Gastroesophageal sphincter (tissue), 4 donors: Measurements from ENCODE around the gene MIA3. TPM values are rescaled to one million over a fixed set of nuclear protein-coding genes. Genes with fewer than 3 reads are reported as not detected.
A peak's percentile ranks its signal among the peaks of the same experiment; 100 is the strongest.

Experiments used
- ATAC-seq: fragments of 150-250 bp; one replicate; pipeline ENCODE4 v1.9.1; 2016; ENCODE audit warnings: mild to moderate bottlenecking, moderate library complexity
- H3K27ac ChIP-seq, 4 donors: fragments of 200-600 bp; sonication (generic) in 3 of 4; 1 replicate in 3 of 4; 2 replicates in 1 of 4; pipeline ENCODE4 v1.5.1; 2016 to 2019
- H3K27me3 ChIP-seq: fragments of 200-600 bp; sonication (generic); one replicate; pipeline ENCODE4 v1.5.1; 2019
- H3K36me3 ChIP-seq, 2 donors: fragments of 200-600 bp; sonication (generic); one replicate each; pipeline ENCODE4 v1.5.1; 2019; ENCODE audit warnings: control low read depth in 1 of 2
- H3K4me1 ChIP-seq, 3 donors: fragments of 200-600 bp; sonication (generic); 1 replicate in 2 of 3; 2 replicates in 1 of 3; pipeline ENCODE4 v1.5.1; 2016 to 2019; ENCODE audit warnings: control low read depth in 2 of 3
- H3K4me3 ChIP-seq, 2 donors: fragments of 200-600 bp; sonication (generic); one replicate each; pipeline ENCODE4 v1.5.1; 2019; ENCODE audit warnings: mild to moderate bottlenecking in 1 of 2, moderate library complexity in 1 of 2
- H3K9me3 ChIP-seq, 3 donors: fragments of 200-600 bp; sonication (generic); one replicate each; pipeline ENCODE4 v1.5.1; 2017 to 2019; ENCODE audit warnings: control low read depth in 2 of 3
- EP300 ChIP-seq: sonication (generic); formaldehyde crosslinking; IDR thresholded peaks from one replicate; pipeline ENCODE4 v1.6.1; 2017; ENCODE audit warnings: antibody characterized with exemption, mild to moderate bottlenecking
- POLR2A ChIP-seq, 2 donors: fragments of 450-650 bp; IDR thresholded peaks; one replicate each; pipeline ENCODE4 v1.6.1; 2017; ENCODE audit warnings: antibody characterized with exemption in 2 of 2, mild to moderate bottlenecking in 2 of 2, moderate library complexity in 1 of 2
- POLR2AphosphoS5 ChIP-seq: sonication (generic); formaldehyde crosslinking; IDR thresholded peaks from one replicate; pipeline ENCODE4 v1.6.1; 2017; ENCODE audit warnings: antibody characterized with exemption
- WGBS, 2 donors: methylation state at CpG; one replicate each; pipeline ENCODE4 v1.1.5; 2018; ENCODE audit warnings: low coverage in 1 of 2; 5-methylcytosine and 5-hydroxymethylcytosine counted together
- total RNA-seq, 4 donors: library from RNA; depleted of rRNA; stranded (reverse); fragments of >200 nt; gene quantifications; one replicate each; pipeline ENCODE4 v1.1.0, GENCODE V29; 2016
- TF ChIP-seq, protein P1 (sequence below), 4 experiments: fragments of 200-600 bp in 2 of 4; fragments of 450-650 bp in 2 of 4; sonication (generic) in 1 of 4; IDR thresholded peaks; one replicate each; pipeline ENCODE4 v1.5.1; 2017 to 2019; ENCODE audit warnings: antibody characterized with exemption in 4 of 4, mild to moderate bottlenecking in 2 of 4, moderate library complexity in 2 of 4

MIA3 gene
- total RNA-seq, 4 donors from 2014 or later: 39.4 to 71.0 (median 48.4) TPM

DNA sequence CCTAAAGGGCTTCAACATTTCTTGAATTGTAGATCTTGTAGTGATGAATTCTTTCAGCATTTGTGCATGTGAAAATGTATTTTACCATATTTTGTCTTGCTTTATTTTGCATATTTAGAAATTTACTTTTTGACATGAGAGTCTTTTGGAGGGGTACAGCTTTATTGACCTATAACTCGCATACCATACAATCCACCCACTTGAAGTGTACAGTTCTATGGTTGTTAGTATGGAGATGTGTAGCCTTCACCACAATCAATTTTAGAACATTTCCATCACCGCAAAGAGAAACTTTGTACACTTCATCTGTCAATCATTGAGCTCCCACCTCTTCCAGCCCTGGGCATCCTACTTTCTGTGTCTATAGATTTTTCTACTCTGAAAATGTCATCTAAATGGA, 7.2 kb upstream of the MIA3 start:
- ATAC-seq: no peak

DNA sequence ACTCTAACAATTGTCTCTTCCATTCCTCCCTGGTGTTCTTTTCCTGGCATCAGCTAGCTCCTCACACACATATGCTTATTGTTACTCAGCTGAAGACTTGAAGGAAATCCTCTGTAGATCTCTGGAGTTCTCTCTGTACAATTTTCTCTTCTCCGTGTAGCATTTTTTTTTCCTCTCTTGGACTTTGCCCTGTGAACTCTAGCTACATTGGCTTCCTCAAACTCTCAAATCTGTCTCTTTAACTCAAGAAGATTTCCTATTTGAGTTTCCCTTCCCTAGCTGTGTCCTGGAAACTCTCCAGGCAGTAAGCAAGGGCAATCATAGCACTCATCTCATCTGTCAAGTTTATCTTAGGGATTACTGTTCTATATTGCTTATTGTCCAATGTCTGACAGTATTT, 4.3 kb upstream of the MIA3 start:
- H3K4me1 ChIP-seq: peaks cover 0 to 10% (median 0%) of the 10 kb centered on the region in 3 donors
- no peaks in the 10 kb centered on the region for H3K9me3 ChIP-seq
- no peaks in the 10 kb centered on the region for H3K36me3 ChIP-seq
- no peak for TF ChIP-seq POLR2A (IDR thresholded peaks at IDR 0.05)
- TF ChIP-seq EP300: no peak
- TF ChIP-seq POLR2AphosphoS5: no peak
- TF ChIP-seq, protein P1, sequence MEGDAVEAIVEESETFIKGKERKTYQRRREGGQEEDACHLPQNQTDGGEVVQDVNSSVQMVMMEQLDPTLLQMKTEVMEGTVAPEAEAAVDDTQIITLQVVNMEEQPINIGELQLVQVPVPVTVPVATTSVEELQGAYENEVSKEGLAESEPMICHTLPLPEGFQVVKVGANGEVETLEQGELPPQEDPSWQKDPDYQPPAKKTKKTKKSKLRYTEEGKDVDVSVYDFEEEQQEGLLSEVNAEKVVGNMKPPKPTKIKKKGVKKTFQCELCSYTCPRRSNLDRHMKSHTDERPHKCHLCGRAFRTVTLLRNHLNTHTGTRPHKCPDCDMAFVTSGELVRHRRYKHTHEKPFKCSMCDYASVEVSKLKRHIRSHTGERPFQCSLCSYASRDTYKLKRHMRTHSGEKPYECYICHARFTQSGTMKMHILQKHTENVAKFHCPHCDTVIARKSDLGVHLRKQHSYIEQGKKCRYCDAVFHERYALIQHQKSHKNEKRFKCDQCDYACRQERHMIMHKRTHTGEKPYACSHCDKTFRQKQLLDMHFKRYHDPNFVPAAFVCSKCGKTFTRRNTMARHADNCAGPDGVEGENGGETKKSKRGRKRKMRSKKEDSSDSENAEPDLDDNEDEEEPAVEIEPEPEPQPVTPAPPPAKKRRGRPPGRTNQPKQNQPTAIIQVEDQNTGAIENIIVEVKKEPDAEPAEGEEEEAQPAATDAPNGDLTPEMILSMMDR (IDR thresholded peaks at IDR 0.05): no peak
- H3K27ac ChIP-seq: no peak overlapping the region
- no peaks in the 10 kb centered on the region for H3K27me3 ChIP-seq
- ATAC-seq: no peak
- WGBS, 2 donors: 45 to 58% methylated on average over 1 of the region's 1 CpG
- no peak overlapping the region for H3K4me3 ChIP-seq

More for the DNA sequence above, 7.2 kb upstream of the MIA3 start:
- Histone ChIP-seq H3K36me3 (no peaks in the 10 kb centered on the region), H3K4me3 (no peak overlapping the region), H3K27ac (no peak overlapping the region), H3K9me3 (no peaks in the 10 kb centered on the region), H3K27me3 (no peaks in the 10 kb centered on the region), H3K4me1 (no peaks in the 10 kb centered on the region)
- WGBS, 2 donors: 91 to 100% methylated on average over 2 of the region's 2 CpGs
- TF ChIP-seq EP300: no peak
- TF ChIP-seq POLR2A (IDR thresholded peaks at IDR 0.05): no peak
- TF ChIP-seq POLR2AphosphoS5: no peak
- TF ChIP-seq, protein P1 (IDR thresholded peaks at IDR 0.05): no peak

DNA sequence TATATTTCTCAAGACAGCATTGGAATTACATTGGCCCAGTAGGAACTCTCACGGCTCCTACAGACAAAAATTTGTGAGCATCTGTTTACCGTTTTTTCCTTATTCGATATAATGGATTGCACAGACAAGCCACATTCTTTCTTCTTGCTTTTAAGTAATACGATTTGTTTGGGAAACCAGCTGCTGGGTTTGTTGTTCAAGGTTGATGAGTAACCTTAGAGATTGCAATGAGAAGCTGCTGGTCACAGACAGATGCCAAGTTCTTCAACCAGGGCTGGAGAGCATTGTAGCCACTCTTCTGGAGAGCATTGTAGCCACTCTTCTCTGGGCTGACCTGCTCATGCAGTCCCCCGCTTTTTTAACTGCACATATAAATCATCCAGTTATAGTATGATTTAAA, 1.4 kb upstream of the MIA3 start:
- ATAC-seq: peak; percentile 7

DNA sequence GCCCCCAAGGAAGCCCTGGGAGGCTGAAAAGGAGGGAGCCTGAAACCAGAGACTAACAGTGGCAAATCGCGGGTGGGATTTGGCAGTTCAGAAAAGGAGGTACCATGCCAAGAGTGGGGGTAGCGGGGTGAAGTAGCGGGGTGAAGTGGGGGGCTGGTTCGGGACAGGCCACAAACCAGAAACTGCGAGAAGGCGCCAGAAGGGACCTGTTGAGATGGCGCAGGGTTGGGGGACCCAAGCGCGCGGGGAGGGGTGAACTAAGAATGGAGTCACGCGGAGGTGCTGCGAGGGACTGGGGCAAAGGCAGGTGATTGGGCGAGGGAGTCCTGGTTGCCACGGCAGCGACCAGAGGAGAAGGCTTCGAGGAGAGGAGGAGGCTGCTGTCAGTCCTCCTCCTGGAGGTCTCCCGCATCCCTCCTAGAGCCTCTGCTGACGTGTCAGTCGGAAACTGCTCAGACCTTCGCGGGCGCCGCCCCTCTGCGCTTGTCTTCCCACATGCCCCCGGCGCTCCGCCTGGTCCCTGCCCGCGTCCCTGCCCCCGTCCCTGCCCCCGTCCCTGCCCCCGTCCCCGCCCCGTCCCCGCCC, 438 bp upstream of the MIA3 start:
- Histone ChIP-seq H3K4me1 (peaks cover 0 to 31% (median 6%) of the 10 kb centered on the region in 3 donors), H3K27ac (peak overlapping the region in 3 of 4 donors; percentile 78 to 88 (median 85)), H3K4me3 (peak overlapping the region; percentile 13 to 96), H3K9me3 (no peaks in the 10 kb centered on the region), H3K27me3 (no peaks in the 10 kb centered on the region), H3K36me3 (peaks cover 0 to 14% of the 10 kb centered on the region in 2 donors)
- WGBS, 2 donors: 0 to 1% methylated on average over 17 to 18 of the region's 37 CpGs
- ATAC-seq: peak; percentile 98
- TF ChIP-seq POLR2AphosphoS5 (peak; percentile 18), POLR2A (IDR thresholded peaks at IDR 0.05) (peak; percentile 29 to 30), EP300 (no peak)

More for the DNA sequence above, 1.4 kb upstream of the MIA3 start:
- 64 to 73% methylated on average over 5 of the region's 5 CpGs for WGBS, 2 donors
- Histone ChIP-seq H3K4me1 (peaks cover 0 to 31% (median 6%) of the 10 kb centered on the region in 3 donors), H3K27me3 (no peaks in the 10 kb centered on the region), H3K9me3 (no peaks in the 10 kb centered on the region), H3K27ac (peak overlapping the region in 2 of 4 donors; percentile 85 to 88), H3K36me3 (peaks cover 0 to 5% of the 10 kb centered on the region in 2 donors), H3K4me3 (no peak overlapping the region)
- TF ChIP-seq EP300 (no peak), POLR2A (IDR thresholded peaks at IDR 0.05) (no peak), POLR2AphosphoS5 (no peak)
- TF ChIP-seq, protein P1 (IDR thresholded peaks at IDR 0.05): no peak

DNA sequence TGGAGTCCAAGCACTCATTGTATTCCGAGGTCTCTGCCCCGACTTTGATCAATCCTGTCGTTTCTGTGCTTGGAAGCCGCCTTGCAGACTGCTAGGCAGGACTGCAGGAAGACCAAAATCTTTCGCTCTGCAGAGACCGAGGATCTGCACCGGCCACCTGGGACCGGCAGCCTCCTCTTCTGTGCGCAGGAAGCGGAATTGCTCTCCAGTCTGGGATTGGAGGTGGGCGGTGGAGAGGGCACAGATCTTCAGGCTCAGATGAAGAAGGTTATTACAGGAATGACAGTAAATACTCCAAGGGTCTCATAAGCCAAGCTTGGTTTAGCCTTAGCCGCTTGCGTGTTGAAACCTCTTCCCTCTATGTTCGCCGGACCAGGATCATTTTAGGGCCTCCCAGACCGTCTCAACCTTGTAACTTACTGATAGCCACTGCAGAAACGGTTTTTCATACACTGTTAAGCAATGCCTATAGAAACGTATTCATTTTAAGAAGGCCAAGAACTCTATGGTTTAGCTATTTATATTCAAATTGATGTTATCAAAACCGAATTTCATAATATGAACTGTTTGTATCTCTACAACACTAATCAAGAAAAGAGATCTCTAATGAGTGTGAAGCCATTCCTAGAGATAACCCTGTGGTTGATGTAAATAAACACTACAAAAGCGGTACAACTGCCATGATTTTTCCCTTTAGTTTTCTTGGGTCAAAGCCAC, 1.1 kb downstream of the MIA3 start:
- TF ChIP-seq EP300 (no peak), POLR2AphosphoS5 (no peak), POLR2A (IDR thresholded peaks at IDR 0.05) (no peak)
- TF ChIP-seq, protein P1 (IDR thresholded peaks at IDR 0.05): no peak
- Histone ChIP-seq H3K4me3 (peak overlapping the region; percentile 89 to 96), H3K4me1 (peaks cover 0 to 31% (median 6%) of the 10 kb centered on the region in 3 donors), H3K36me3 (peaks cover 0 to 30% of the 10 kb centered on the region in 2 donors), H3K27me3 (no peaks in the 10 kb centered on the region), H3K27ac (peak overlapping the region in 3 of 4 donors; percentile 90 to 95 (median 91)), H3K9me3 (no peaks in the 10 kb centered on the region)
- 47 to 61% methylated on average over 9 of the region's 20 CpGs for WGBS, 2 donors
- ATAC-seq: no peak
